A549 treated with Mapracorat at 1 μM for 4 hours (cell line): ENCODE data around the gene CAPN13. TPM values are rescaled to one million over a fixed set of nuclear protein-coding genes. Genes with fewer than 3 reads are reported as not detected.

Experiments
- total RNA-seq: library from RNA; stranded (reverse); fragments of 200-300 nt; extraction: Qiagen RNA extraction; gene quantifications from 5 replicates; pipeline ENCODE4 v1.2.3, GENCODE V29; 2022

The CAPN13 gene, protein sequence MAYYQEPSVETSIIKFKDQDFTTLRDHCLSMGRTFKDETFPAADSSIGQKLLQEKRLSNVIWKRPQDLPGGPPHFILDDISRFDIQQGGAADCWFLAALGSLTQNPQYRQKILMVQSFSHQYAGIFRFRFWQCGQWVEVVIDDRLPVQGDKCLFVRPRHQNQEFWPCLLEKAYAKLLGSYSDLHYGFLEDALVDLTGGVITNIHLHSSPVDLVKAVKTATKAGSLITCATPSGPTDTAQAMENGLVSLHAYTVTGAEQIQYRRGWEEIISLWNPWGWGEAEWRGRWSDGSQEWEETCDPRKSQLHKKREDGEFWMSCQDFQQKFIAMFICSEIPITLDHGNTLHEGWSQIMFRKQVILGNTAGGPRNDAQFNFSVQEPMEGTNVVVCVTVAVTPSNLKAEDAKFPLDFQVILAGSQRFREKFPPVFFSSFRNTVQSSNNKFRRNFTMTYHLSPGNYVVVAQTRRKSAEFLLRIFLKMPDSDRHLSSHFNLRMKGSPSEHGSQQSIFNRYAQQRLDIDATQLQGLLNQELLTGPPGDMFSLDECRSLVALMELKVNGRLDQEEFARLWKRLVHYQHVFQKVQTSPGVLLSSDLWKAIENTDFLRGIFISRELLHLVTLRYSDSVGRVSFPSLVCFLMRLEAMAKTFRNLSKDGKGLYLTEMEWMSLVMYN
- total RNA-seq: 0.07 to 0.12 TPM (median 0.09 TPM) in 3 of 5 replicates, not detected in the others

DNA sequence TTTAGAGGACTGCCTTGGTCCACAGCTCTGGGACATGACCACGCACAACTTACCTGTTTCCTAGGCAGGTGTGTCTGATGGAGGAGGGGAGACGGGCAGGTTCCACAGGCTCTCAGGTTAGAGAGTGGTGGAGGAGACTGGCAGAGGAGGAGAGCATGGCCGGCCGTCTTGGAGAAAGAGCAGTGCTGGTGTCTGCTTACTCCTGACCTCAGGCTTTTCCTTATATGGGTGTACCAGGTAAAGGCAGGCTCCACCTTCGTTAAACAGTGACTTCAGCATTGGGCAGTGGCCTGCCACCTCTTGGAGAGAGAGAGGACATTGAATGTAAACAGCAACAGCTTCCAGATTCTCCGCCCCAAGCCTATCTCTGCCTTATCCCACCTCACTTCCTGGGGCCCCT lies at the start of gene CAPN13:
TSS of gene CAPN13 (minus strand) at position 198 of the 400 bp plus-strand sequence. CDS start 20,121 bp downstream, outside the sequence.

